Esophagus muscularis mucosa (tissue), 4 donors: ENCODE data around the gene ENO1.

Experiments used
- CTCF ChIP-seq, 3 experiments: fragments of 200-600 bp in 2 of 3; fragments of 450-650 bp in 1 of 3; sonication (generic) in 2 of 3; IDR thresholded peaks; one replicate each; pipeline ENCODE4 v1.5.1; 2017 to 2019; ENCODE audit warnings: antibody characterized with exemption in 3 of 3, mild to moderate bottlenecking in 2 of 3, moderate library complexity in 1 of 3
- EP300 ChIP-seq: sonication (generic); formaldehyde crosslinking; IDR thresholded peaks from one replicate; pipeline ENCODE4 v1.6.1; 2017; ENCODE audit warnings: antibody characterized with exemption
- POLR2A ChIP-seq: fragments of 450-650 bp; IDR thresholded peaks from one replicate; pipeline ENCODE4 v1.6.1; 2017; ENCODE audit warnings: antibody characterized with exemption, moderate library complexity, mild to moderate bottlenecking, low read depth

- TF ChIP-seq EP300 = no peak
- no peak for TF ChIP-seq POLR2A
- TF ChIP-seq CTCF (IDR thresholded peaks at IDR 0.05) = no peak
These were observed 60.1 kb downstream of the ENO1 start for GRCh38 chr1:8818325-8818775.
